Measurements from ENCODE around the gene MED13L. TPM values are rescaled to one million over a fixed set of nuclear protein-coding genes. Genes with fewer than 3 reads are reported as not detected.

The MED13L gene
- polyA plus RNA-seq, 1 of the 3 experiments (the other 2 are of a cell fraction): 17.1 TPM

DNA sequence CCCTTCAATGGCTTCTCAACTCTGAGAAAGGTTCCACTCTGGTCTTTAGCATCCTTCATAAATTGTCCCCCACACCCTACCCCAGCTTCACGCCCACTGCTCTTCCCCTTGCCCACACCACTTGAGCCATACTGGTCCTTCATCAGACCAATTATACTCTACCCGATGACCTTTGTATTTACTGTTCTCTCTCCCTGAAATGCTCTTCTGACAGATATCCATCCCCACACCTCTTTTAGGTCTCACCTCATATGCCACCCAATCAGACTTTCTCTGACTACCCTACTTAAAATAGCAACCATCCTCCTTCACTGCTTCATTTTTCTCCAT lies 135.7 kb downstream of the MED13L start:
- H3K9me2 ChIP-seq: no peaks in the 10 kb centered on the region
- H3K4me2 ChIP-seq: peak overlapping the region; percentile 64; the same call in 1 of the 2 replicates
- no peak for TF ChIP-seq RFX5 (IDR thresholded peaks at IDR 0.05; ENCODE audit: low read length)
- no peak for TF ChIP-seq CTCF (IDR thresholded peaks at IDR 0.05)
- no peak for TF ChIP-seq FOSL2 (IDR thresholded peaks at IDR 0.05; ENCODE audit: borderline replicate concordance, low read depth)
- TF ChIP-seq SIN3A (IDR thresholded peaks at IDR 0.05; ENCODE audit: borderline replicate concordance, low read depth, low read length): no peak
- no peak for TF ChIP-seq YY1 (IDR thresholded peaks at IDR 0.05; ENCODE audit: low read depth)
- no peak for TF ChIP-seq IRF3 (IDR thresholded peaks at IDR 0.05; ENCODE audit: low read depth, low read length)
- TF ChIP-seq FOXJ3 (CRISPR knock-in tag; IDR thresholded peaks at IDR 0.05): no peak
- TF ChIP-seq, protein P1, sequence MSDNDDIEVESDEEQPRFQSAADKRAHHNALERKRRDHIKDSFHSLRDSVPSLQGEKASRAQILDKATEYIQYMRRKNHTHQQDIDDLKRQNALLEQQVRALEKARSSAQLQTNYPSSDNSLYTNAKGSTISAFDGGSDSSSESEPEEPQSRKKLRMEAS (IDR thresholded peaks at IDR 0.05; ENCODE audit: low read depth): no peak
- no peak for TF ChIP-seq MXI1 (IDR thresholded peaks at IDR 0.05; ENCODE audit: low read depth, low read length)
- no peak for TF ChIP-seq JUND (IDR thresholded peaks at IDR 0.05)
- no peak for TF ChIP-seq SMC3 (IDR thresholded peaks at IDR 0.05; ENCODE audit: low read depth, low read length)
- TF ChIP-seq FOXM1 (IDR thresholded peaks at IDR 0.05; ENCODE audit: low read depth): no peak
- TF ChIP-seq MEF2A (IDR thresholded peaks at IDR 0.05; ENCODE audit: borderline replicate concordance, low read depth): no peak
- no peak for TF ChIP-seq CHD2 (IDR thresholded peaks at IDR 0.05; ENCODE audit: low read length, partially characterized antibody)
- H3K27ac ChIP-seq (ENCODE audit: low read depth in 2 of 2, low read length in 1 of 2): peak overlapping the region in 1 of 2 experiments; percentile 95; a peak in 1 of 4 replicates
- H3K27me3 ChIP-seq (ENCODE audit: insufficient read depth): no peaks in the 10 kb centered on the region
- CTCF ChIA-PET: interaction anchor here (0.6 to 5.4 kb wide), 27 partner anchors 8 to 568 kb away, joined by 3 to 38 read pairs (median 5); no protein-coding TSS in a partner anchor
- H3K36me3 ChIP-seq (replicated peaks in 1 of 2; ENCODE audit: control insufficient read depth in 1 of 2, insufficient read depth in 2 of 2, low read length in 1 of 2): no peaks in the 10 kb centered on the region
- 96% methylated on average over 2 of the region's 2 CpGs for WGBS (ENCODE audit: low lambda C conversion rate)
- POLR2A ChIA-PET: no interaction called here
- H2AFZ ChIP-seq (ENCODE audit: low read depth): no peak overlapping the region
- no peaks in the 10 kb centered on the region for H3K9me3 ChIP-seq
- H3K4me3 ChIP-seq (ENCODE audit: low read depth in 2 of 2, low read length in 1 of 2): no peak overlapping the region
- no peak for DNase-seq
- peaks cover 96% of the 10 kb centered on the region for H4K20me1 ChIP-seq (ENCODE audit: insufficient read depth)
- no peak overlapping the region for H3K9ac ChIP-seq
- peaks cover 26 to 49% of the 10 kb centered on the region in 2 experiments; a peak in 3 of 4 replicates for H3K4me1 ChIP-seq (ENCODE audit: control insufficient read depth in 1 of 2, insufficient read depth in 2 of 2, low read depth in 1 of 2, low read length in 1 of 2)
- peaks cover 97% of the 10 kb centered on the region for H3K79me2 ChIP-seq (ENCODE audit: insufficient read depth)
- H3F3A ChIP-seq (replicated peaks; ENCODE audit: insufficient read depth): peaks cover 36% of the 10 kb centered on the region

Measured in SK-N-SH (cell line).